Transverse colon (tissue), 4 donors: ENCODE measurements around the gene SGK2. TPM values are rescaled to one million over a fixed set of nuclear protein-coding genes. Genes with fewer than 3 reads are reported as not detected.

Source experiments
- DNase-seq: peaks from one replicate; pipeline ENCODE4 v3.0.0-alpha.2; 2019
- H3K27ac ChIP-seq, 4 donors: fragments of 200-600 bp; sonication (generic); 2 replicates each; pipeline ENCODE4 v1.5.1; 2016 to 2018; ENCODE audit warnings: inconsistent platforms in 4 of 4
- H3K27me3 ChIP-seq: fragments of 200-600 bp; sonication (generic); 2 replicates; pipeline ENCODE4 v1.5.1; 2017; ENCODE audit warnings: inconsistent platforms
- H3K36me3 ChIP-seq, 4 donors: fragments of 200-600 bp; sonication (generic); 2 replicates each; pipeline ENCODE4 v1.5.1; 2017 to 2019; ENCODE audit warnings: inconsistent platforms in 4 of 4
- H3K4me1 ChIP-seq, 4 donors: fragments of 200-600 bp; sonication (generic); 2 replicates each; pipeline ENCODE4 v1.5.1; 2017 to 2020; ENCODE audit warnings: inconsistent platforms in 4 of 4
- H3K4me3 ChIP-seq, 4 donors: fragments of 200-600 bp; sonication (generic); 1 replicate in 1 of 4; 2 replicates in 3 of 4; pipeline versions ENCODE4 v1.5.1 to v1.6.1; 2017 to 2019; ENCODE audit warnings: inconsistent platforms in 4 of 4
- H3K9me3 ChIP-seq, 2 donors: fragments of 200-600 bp; sonication (generic); 2 replicates each; pipeline ENCODE4 v1.5.1; 2017 to 2019; ENCODE audit warnings: inconsistent platforms in 2 of 2
- CTCF ChIP-seq, 5 experiments: fragments of 200-600 bp in 3 of 5; fragments of 450-650 bp in 2 of 5; sonication (generic) in 3 of 5; IDR thresholded peaks; 1 replicate in 2 of 5; 2 replicates in 3 of 5; pipeline ENCODE4 v1.5.1; 2016 to 2017; ENCODE audit warnings: antibody characterized with exemption in 5 of 5, inconsistent platforms in 3 of 5, mild to moderate bottlenecking in 2 of 5, moderate library complexity in 1 of 5
- EP300 ChIP-seq: sonication (generic); formaldehyde crosslinking; IDR thresholded peaks from one replicate; pipeline ENCODE4 v1.6.1; 2017; ENCODE audit warnings: antibody characterized with exemption, low read depth
- POLR2A ChIP-seq: fragments of 450-650 bp; IDR thresholded peaks from one replicate; pipeline ENCODE4 v1.6.1; 2016; ENCODE audit warnings: antibody characterized with exemption, mild to moderate bottlenecking, moderate library complexity
- POLR2AphosphoS5 ChIP-seq, 3 donors: sonication (generic); formaldehyde crosslinking; IDR thresholded peaks; one replicate each; pipeline ENCODE4 v1.6.1; 2016; ENCODE audit warnings: antibody characterized with exemption in 3 of 3
- WGBS, 2 donors: methylation state at CpG; one replicate each; pipeline ENCODE4 v1.1.5; 2018; ENCODE audit warnings: low coverage in 1 of 2; 5-methylcytosine and 5-hydroxymethylcytosine counted together
- in situ Hi-C, 4 donors: fragments of 200-750 bp; cut with MboI; loops; one replicate each; pipeline versions ENCODE4 v1.15.0 to v1.15.1; 2017; ENCODE audit warnings: low sequenced_read_pairs in 3 of 4, low pct_ligation_motif_present in 1 of 4, low pct_unique_long_range_greater_than_20kb in 1 of 4
- intact Hi-C: fragments of 100-400 bp; cut with DNase I; formaldehyde crosslinking; loops from one replicate; pipeline ENCODE4 v1.15.1; 2023; ENCODE audit warnings: low total_unique reads
- total RNA-seq, 4 donors: library from RNA; depleted of rRNA; stranded (reverse); fragments of >200 nt; gene quantifications; one replicate each; pipeline ENCODE4 v1.1.0, GENCODE V29; 2016

Gene SGK2
- total RNA-seq, 4 donors from 2014 or later: 71.6 to 293 (median 149) TPM

GRCh38 chr20:43576108-43576507, 17.3 kb downstream of the SGK2 start:
- Histone ChIP-seq H3K9me3 (no peaks in the 10 kb centered on the region), H3K4me1 (peaks cover 0 to 18% (median 5%) of the 10 kb centered on the region in 4 donors), H3K36me3 (no peaks in the 10 kb centered on the region), H3K27me3 (no peaks in the 10 kb centered on the region), H3K4me3 (no peak overlapping the region), H3K27ac (no peak overlapping the region)
- TF ChIP-seq POLR2A (no peak), CTCF (IDR thresholded peaks at IDR 0.05) (no peak)
- intact Hi-C loops: no loop called here
- DNase-seq: no peak
- 81% methylated on average over 10 of the region's 10 CpGs; no CpG with 5 or more reads in 1 of the 2 donors for WGBS, 2 donors
- in situ Hi-C loops: no loop called here

- Histone ChIP-seq H3K36me3 (no peaks in the 10 kb centered on the region), H3K9me3 (no peaks in the 10 kb centered on the region), H3K27me3 (no peaks in the 10 kb centered on the region), H3K4me3 (no peak overlapping the region), H3K4me1 (peaks cover 0 to 18% (median 5%) of the 10 kb centered on the region in 4 donors), H3K27ac (peak overlapping the region; percentile 24 to 73 (median 72))
- DNase-seq: no peak
- in situ Hi-C loops (no loop called here), intact Hi-C loops (no loop called here)
- 48 to 55% methylated on average over 5 to 7 of the region's 7 CpGs for WGBS, 2 donors
- TF ChIP-seq POLR2A (peak; percentile 25), POLR2AphosphoS5 (IDR thresholded peaks at IDR 0.05) (peak in 2 of 3 donors; percentile 18 to 23), CTCF (IDR thresholded peaks at IDR 0.05) (no peak), EP300 (no peak)
Observed at GRCh38 chr20:43579861-43580793, 21.3 kb downstream of the SGK2 start.

- intact Hi-C loops (loop anchor here (1.0 kb wide), 1 partner anchor 42 kb away; no protein-coding TSS in a partner anchor), in situ Hi-C loops (no loop called here)
- Histone ChIP-seq H3K4me1 (peaks cover 0 to 18% (median 5%) of the 10 kb centered on the region in 4 donors), H3K4me3 (no peak overlapping the region), H3K36me3 (no peaks in the 10 kb centered on the region), H3K27me3 (no peaks in the 10 kb centered on the region), H3K9me3 (no peaks in the 10 kb centered on the region), H3K27ac (no peak overlapping the region)
- no peak for TF ChIP-seq EP300
- no peak for TF ChIP-seq POLR2AphosphoS5 (IDR thresholded peaks at IDR 0.05)
- TF ChIP-seq POLR2A: no peak
- TF ChIP-seq CTCF (IDR thresholded peaks at IDR 0.05): no peak
- DNase-seq: no peak
- WGBS, 2 donors: 86 to 87% methylated on average over 4 to 7 of the region's 7 CpGs
Observed at GRCh38 chr20:43583133-43583864, 24.5 kb downstream of the SGK2 start.

GRCh38 chr20:43583982-43584432, 25.2 kb downstream of the SGK2 start:
- Histone ChIP-seq H3K4me1 (peaks cover 0 to 18% (median 5%) of the 10 kb centered on the region in 4 donors), H3K27me3 (no peaks in the 10 kb centered on the region), H3K9me3 (no peaks in the 10 kb centered on the region), H3K4me3 (no peak overlapping the region), H3K36me3 (no peaks in the 10 kb centered on the region), H3K27ac (no peak overlapping the region)
- WGBS, 2 donors: 35 to 67% methylated on average over 2 of the region's 2 CpGs
- peak; percentile 24 for DNase-seq
- in situ Hi-C loops: no loop called here
- no peak for TF ChIP-seq EP300
- TF ChIP-seq POLR2AphosphoS5 (IDR thresholded peaks at IDR 0.05): no peak
- TF ChIP-seq CTCF (IDR thresholded peaks at IDR 0.05): no peak
- TF ChIP-seq POLR2A: no peak
- intact Hi-C loops: loop anchor here (1.0 kb wide), 1 partner anchor 43 kb away; no protein-coding TSS in a partner anchor
